ENCODE results near the gene RSPO1. TPM values are rescaled to one million over a fixed set of nuclear protein-coding genes. Genes with fewer than 3 reads are reported as not detected.
"Not testable (repeated sequence)": the region's sequence is repeated elsewhere in the genome, so short reads cannot be mapped to it uniquely, and the experiment has no call there.

RSPO1 gene
- total RNA-seq, 2 experiments from 2014 or later: not detected

DNA sequence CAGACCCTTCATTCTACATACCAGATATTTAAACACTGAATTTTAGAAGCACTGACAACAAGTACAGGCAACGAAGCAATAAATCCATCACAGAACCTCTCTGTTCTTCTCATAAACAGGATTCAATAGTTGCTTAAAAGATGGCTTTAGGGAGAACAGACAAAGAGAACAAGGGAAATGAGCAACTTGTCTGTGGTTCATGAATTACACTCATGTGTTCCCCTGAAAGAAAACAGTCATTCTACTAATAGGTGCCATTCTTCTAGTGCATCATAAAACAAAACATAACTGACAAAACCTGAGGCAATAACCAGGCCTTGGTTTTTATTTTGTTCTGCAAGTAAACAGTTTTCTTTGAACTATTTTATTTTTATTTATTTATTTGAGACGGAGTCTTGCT lies 45.8 kb downstream of the RSPO1 start:
- Histone ChIP-seq H3K27ac (ENCODE audit: low read depth, low read length, poor library complexity, severe bottlenecking) (no peak overlapping the region), H3K4me2 (ENCODE audit: low read length) (no peak overlapping the region), H3K79me2 (ENCODE audit: insufficient read depth, low read depth, low read length) (peaks cover 22% of the 10 kb centered on the region), H2AFZ (ENCODE audit: low read length) (no peak overlapping the region), H4K20me1 (ENCODE audit: insufficient read depth, low read length) (peaks cover 13% of the 10 kb centered on the region), H3K4me1 (ENCODE audit: insufficient read depth, low read length, poor library complexity, severe bottlenecking) (peaks cover 7% of the 10 kb centered on the region), H3K4me3 (ENCODE audit: low read depth, low read length, poor library complexity, severe bottlenecking) (no peak overlapping the region), H3K36me3 (ENCODE audit: insufficient read depth, low read length) (peaks cover 91% of the 10 kb centered on the region), H3K9me3 (ENCODE audit: low read length) (no peaks in the 10 kb centered on the region), H3K9me2 (ENCODE audit: insufficient read depth, low read length) (no peaks in the 10 kb centered on the region)
- BruUV-seq (replicated peaks): no TSS peak
- DNase-seq (ENCODE audit: low spot score): no peak
- intact Hi-C loops (cut with micrococcal nuclease; ENCODE audit: unreplicated experiment): no loop called here
- CTCF ChIA-PET (ENCODE audit: unreplicated experiment): no interaction called here
- POLR2A ChIA-PET: no interaction called here
- TF ChIP-seq, protein P1, sequence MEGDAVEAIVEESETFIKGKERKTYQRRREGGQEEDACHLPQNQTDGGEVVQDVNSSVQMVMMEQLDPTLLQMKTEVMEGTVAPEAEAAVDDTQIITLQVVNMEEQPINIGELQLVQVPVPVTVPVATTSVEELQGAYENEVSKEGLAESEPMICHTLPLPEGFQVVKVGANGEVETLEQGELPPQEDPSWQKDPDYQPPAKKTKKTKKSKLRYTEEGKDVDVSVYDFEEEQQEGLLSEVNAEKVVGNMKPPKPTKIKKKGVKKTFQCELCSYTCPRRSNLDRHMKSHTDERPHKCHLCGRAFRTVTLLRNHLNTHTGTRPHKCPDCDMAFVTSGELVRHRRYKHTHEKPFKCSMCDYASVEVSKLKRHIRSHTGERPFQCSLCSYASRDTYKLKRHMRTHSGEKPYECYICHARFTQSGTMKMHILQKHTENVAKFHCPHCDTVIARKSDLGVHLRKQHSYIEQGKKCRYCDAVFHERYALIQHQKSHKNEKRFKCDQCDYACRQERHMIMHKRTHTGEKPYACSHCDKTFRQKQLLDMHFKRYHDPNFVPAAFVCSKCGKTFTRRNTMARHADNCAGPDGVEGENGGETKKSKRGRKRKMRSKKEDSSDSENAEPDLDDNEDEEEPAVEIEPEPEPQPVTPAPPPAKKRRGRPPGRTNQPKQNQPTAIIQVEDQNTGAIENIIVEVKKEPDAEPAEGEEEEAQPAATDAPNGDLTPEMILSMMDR (conservative IDR thresholded peaks at IDR 0.05; ENCODE audit: low read length): no peak
- no peak for TF ChIP-seq EZH2phosphoT487 (IDR thresholded peaks at IDR 0.05; ENCODE audit: borderline replicate concordance, low read depth, low read length)

DNA sequence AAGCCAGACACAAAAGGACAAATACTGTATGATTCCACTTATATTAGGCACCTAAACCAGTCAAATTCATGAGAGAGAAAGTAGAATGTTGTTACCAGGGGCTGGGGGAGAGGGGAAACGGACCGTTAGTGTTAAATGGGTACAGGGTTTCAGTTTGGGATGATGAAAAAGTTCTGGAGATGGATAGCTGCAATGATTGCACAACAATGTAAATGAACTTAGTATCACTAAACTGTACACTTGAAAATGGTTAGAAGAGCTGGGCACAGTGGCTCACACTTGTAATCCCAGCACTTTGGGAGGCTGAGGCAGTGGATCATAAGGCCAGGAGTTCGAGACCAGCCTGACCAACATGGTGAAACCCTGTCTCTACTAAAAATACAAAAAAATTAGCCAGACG lies 50.1 kb downstream of the RSPO1 start:
- H3K4me1 ChIP-seq (ENCODE audit: insufficient read depth, low read length, poor library complexity, severe bottlenecking); H3K9me3 ChIP-seq (ENCODE audit: low read length); H3K9me2 ChIP-seq (ENCODE audit: insufficient read depth, low read length); CTCF ChIA-PET (ENCODE audit: unreplicated experiment); H3K4me2 ChIP-seq (ENCODE audit: low read length); DNase-seq (ENCODE audit: low spot score); H3K4me3 ChIP-seq (ENCODE audit: low read depth, low read length, poor library complexity, severe bottlenecking); H3K79me2 ChIP-seq (ENCODE audit: insufficient read depth, low read depth, low read length); H3K27ac ChIP-seq (ENCODE audit: low read depth, low read length, poor library complexity, severe bottlenecking); intact Hi-C loops (cut with micrococcal nuclease; ENCODE audit: unreplicated experiment); H4K20me1 ChIP-seq (ENCODE audit: insufficient read depth, low read length); BruUV-seq (replicated peaks); H2AFZ ChIP-seq (ENCODE audit: low read length): not testable (repeated sequence)
- H3K36me3 ChIP-seq (ENCODE audit: insufficient read depth, low read length): peaks cover 92% of the 10 kb centered on the region
- POLR2A ChIA-PET: interaction anchor here (0.5 to 0.6 kb wide), 2 partner anchors 932 to 1186 kb away, joined by 3 to 4 read pairs; no protein-coding TSS in a partner anchor

DNA sequence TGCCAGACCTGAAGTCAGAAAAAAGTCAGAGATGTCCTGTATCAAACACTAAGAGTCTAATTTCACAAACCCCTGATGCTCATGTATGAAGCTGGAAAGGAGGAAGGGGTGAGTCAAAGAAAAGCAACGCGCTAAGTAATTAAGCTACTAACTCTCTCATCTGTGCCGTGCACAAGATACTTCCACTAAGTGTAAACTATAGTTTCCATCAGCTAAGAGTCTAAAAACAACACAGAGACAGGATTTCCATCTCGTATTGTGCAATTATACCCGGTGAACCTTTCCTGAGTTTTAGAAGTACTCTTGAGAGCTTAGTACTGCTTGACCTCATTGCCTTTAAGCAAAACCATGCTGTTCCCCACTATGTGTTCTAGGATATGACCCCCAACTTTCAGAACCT lies 59.0 kb downstream of the RSPO1 start:
- no TSS peak for BruUV-seq (replicated peaks)
- TF ChIP-seq, protein P1 (conservative IDR thresholded peaks at IDR 0.05; ENCODE audit: low read length): no peak
- TF ChIP-seq EZH2phosphoT487 (IDR thresholded peaks at IDR 0.05; ENCODE audit: borderline replicate concordance, low read depth, low read length): no peak
- DNase-seq (ENCODE audit: low spot score): no peak
- H3K4me2 ChIP-seq (ENCODE audit: low read length): no peak overlapping the region
- POLR2A ChIA-PET: no interaction called here
- no peaks in the 10 kb centered on the region for H3K79me2 ChIP-seq (ENCODE audit: insufficient read depth, low read depth, low read length)
- H3K4me3 ChIP-seq (ENCODE audit: low read depth, low read length, poor library complexity, severe bottlenecking): no peak overlapping the region
- peaks cover 94% of the 10 kb centered on the region for H3K36me3 ChIP-seq (ENCODE audit: insufficient read depth, low read length)
- no peaks in the 10 kb centered on the region for H3K9me2 ChIP-seq (ENCODE audit: insufficient read depth, low read length)
- CTCF ChIA-PET (ENCODE audit: unreplicated experiment): no interaction called here
- no peak overlapping the region for H2AFZ ChIP-seq (ENCODE audit: low read length)
- H3K27ac ChIP-seq (ENCODE audit: low read depth, low read length, poor library complexity, severe bottlenecking): no peak overlapping the region
- H3K9me3 ChIP-seq (ENCODE audit: low read length): no peaks in the 10 kb centered on the region
- intact Hi-C loops (cut with micrococcal nuclease; ENCODE audit: unreplicated experiment): no loop called here
- no peaks in the 10 kb centered on the region; the same call in 1 of the 2 replicates for H4K20me1 ChIP-seq (ENCODE audit: insufficient read depth, low read length)
- no peaks in the 10 kb centered on the region for H3K4me1 ChIP-seq (ENCODE audit: insufficient read depth, low read length, poor library complexity, severe bottlenecking)

All from OCI-LY7 (cell line).